ENCODE measurements around the gene ARL15.
"Not testable (repeated sequence)": the region's sequence is repeated elsewhere in the genome, so short reads cannot be mapped to it uniquely, and the experiment has no call there.

ARL15 gene

DNA sequence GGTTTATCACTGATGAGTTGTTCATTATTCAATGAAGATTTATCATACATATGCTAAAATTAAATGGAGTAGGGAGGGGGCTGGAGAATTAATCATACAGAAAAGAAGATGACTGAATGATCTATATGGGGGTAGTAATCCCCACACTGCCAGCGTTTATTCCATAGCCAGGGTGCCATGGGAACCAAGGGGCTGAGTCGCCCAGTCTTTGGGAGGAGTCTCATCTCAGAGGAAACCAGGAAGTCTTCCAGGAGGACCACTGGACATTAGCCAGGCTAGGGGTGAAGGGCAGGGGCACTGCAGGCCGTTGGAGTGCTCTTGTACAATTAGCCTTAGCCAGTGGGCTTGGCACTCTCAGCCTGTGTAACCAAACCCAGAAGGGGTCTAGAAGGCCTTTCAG, 226.5 kb downstream of the ARL15 start:
- Histone ChIP-seq H3K9me3 (replicated peaks in 1 of 11) (peaks cover 9 to 33% (median 18%) of the 10 kb centered on the region in 11 experiments; a peak in 21 of 22 replicates), H3K36me3 (peaks cover 0 to 18% (median 0%) of the 10 kb centered on the region in 11 experiments; a peak in 8 of 22 replicates), H3K4me1 (peaks cover 0 to 12% (median 8%) of the 10 kb centered on the region in 10 experiments; a peak in 9 of 20 replicates), H3K4me3 (no peak overlapping the region), H3K27me3 (no peaks in the 10 kb centered on the region), H3K27ac (no peak overlapping the region), H3K4me2 (no peak overlapping the region), H4K20me1 (no peaks in the 10 kb centered on the region), H3K9ac (no peak overlapping the region)
- TF ChIP-seq Cebpa-rat (IDR thresholded peaks at IDR 0.05), result no peak

DNA sequence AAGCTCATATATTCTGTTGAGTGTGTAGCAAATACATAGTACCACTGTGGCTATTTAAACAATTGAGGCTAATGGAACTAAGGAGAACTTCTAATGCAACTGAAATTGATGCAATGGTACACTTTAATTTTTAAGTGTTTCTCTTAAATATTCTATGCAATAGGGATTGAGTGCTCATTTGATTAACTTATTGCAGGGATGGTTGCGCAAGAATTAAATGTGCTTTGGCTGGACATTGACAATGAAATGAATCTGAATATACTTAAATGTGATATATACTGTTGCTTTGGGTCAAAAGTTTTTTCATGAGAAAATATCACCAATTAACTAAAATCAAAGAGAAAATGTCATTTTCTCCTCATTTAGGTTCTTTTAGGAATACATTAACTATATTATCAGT, 227.1 kb downstream of the ARL15 start:
- Histone ChIP-seq H3K36me3 (peaks cover 0 to 18% (median 0%) of the 10 kb centered on the region in 11 experiments; a peak in 8 of 22 replicates), H3K27ac (no peak overlapping the region), H4K20me1 (no peaks in the 10 kb centered on the region), H3K9ac (no peak overlapping the region), H3K4me1 (peaks cover 0 to 12% (median 8%) of the 10 kb centered on the region in 10 experiments; a peak in 9 of 20 replicates), H3K4me3 (no peak overlapping the region), H3K27me3 (no peaks in the 10 kb centered on the region), H3K4me2 (no peak overlapping the region), H3K9me3 (replicated peaks in 1 of 11) (peaks cover 9 to 31% (median 18%) of the 10 kb centered on the region in 11 experiments; a peak in 21 of 22 replicates)
- TF ChIP-seq Cebpa-rat (IDR thresholded peaks at IDR 0.05), result peak in 2 of 11 experiments; percentile 81 to 87; a peak in 4 of 22 replicates

DNA sequence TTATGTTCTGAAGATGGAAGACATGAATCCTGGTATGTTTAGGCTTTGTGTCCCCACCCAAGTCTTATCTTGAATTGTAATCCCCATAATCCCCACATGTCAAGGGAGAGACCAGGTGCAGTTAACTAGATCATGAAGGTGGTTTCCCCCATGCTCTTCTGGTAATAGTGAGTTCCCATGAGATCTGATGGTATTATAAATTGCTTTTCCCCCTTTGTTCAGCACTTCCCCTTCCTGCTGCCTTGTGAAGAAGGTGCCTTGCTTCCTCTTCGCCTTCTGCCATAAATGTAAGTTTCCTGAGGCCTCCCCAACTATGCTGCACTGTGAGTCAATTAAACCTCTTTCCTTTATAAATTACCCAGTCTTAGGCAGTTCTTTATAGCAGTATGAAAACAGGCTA, 229.0 kb downstream of the ARL15 start:
- Histone ChIP-seq H3K4me2 (peak overlapping the region in 3 of 11 experiments; percentile 10 to 18 (median 16); a peak in 3 of 22 replicates), H3K36me3 (peaks cover 0 to 18% (median 0%) of the 10 kb centered on the region in 11 experiments; a peak in 9 of 22 replicates), H3K9me3 (replicated peaks in 1 of 11) (peaks cover 9 to 31% (median 18%) of the 10 kb centered on the region in 11 experiments; a peak in 21 of 22 replicates), H3K27me3 (no peaks in the 10 kb centered on the region), H3K9ac (no peak overlapping the region), H3K4me1 (peaks cover 0 to 12% (median 8%) of the 10 kb centered on the region in 10 experiments; a peak in 9 of 20 replicates), H3K27ac (no peak overlapping the region), H4K20me1 (no peaks in the 10 kb centered on the region), H3K4me3 (no peak overlapping the region)
- TF ChIP-seq Cebpa-rat (IDR thresholded peaks at IDR 0.05), result no peak

DNA sequence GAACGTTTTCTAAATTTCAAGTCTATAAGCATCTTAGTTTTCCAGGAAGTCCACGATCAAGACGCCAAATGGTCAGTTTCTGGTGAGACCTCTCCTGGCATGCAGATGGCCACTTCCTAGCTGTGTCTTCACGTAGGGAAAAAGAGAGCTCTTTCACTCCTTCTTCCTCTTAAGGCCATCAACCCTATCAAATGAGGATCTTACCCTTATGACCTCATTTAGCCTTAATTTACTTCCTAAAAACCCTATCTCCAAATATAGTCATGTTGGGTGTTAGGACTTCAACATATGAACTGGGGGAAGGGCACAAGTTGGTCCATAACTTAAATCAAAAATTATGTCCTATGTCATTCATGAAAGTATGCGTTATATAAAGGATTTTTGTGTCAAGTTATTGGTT, 229.5 kb downstream of the ARL15 start:
- Histone ChIP-seq H3K27ac (no peak overlapping the region), H3K4me3 (no peak overlapping the region), H4K20me1 (no peaks in the 10 kb centered on the region), H3K4me2 (peak overlapping the region in 3 of 11 experiments; percentile 23 to 41 (median 30); a peak in 3 of 22 replicates), H3K27me3 (no peaks in the 10 kb centered on the region), H3K9ac (no peak overlapping the region), H3K4me1 (peaks cover 0 to 12% (median 8%) of the 10 kb centered on the region in 10 experiments; a peak in 9 of 20 replicates), H3K36me3 (peaks cover 0 to 21% (median 3%) of the 10 kb centered on the region in 11 experiments; a peak in 9 of 22 replicates), H3K9me3 (replicated peaks in 1 of 11) (peaks cover 9 to 31% (median 18%) of the 10 kb centered on the region in 11 experiments; a peak in 21 of 22 replicates)
- no peak for TF ChIP-seq Cebpa-rat (IDR thresholded peaks at IDR 0.05)

DNA sequence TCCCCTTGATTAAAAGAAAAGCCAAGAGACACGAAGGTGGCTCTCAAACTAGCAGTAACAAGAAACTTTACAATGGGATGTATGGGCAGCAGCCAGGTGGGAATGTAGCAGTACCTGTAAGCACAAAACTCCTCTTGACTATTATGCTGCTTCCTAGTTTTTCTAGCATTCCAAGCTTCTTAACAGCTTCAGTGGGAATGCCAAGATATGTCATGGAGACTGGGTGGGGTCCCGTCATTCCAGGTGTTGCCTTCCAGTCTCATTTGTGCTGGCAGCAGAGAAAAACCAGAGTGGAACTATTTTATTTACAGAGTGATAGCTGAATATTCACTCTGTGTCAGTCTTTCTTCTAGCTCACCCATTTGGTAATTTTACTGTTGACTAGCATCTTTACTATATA, 236.6 kb downstream of the ARL15 start:
- H3K4me1 ChIP-seq, result no peaks in the 10 kb centered on the region
- H3K4me3 ChIP-seq, result no peak overlapping the region
- H3K9me3 ChIP-seq (replicated peaks in 1 of 11), result peaks cover 0 to 4% (median 0%) of the 10 kb centered on the region in 11 experiments; a peak in 1 of 22 replicates
- H3K9ac ChIP-seq, result no peak overlapping the region
- H3K27me3 ChIP-seq, result no peaks in the 10 kb centered on the region
- H3K4me2 ChIP-seq, result no peak overlapping the region
- H4K20me1 ChIP-seq, result no peaks in the 10 kb centered on the region
- peaks cover 0 to 14% (median 5%) of the 10 kb centered on the region in 11 experiments; a peak in 8 of 22 replicates for H3K36me3 ChIP-seq
- no peak overlapping the region for H3K27ac ChIP-seq
- no peak for TF ChIP-seq Cebpa-rat (IDR thresholded peaks at IDR 0.05)

DNA sequence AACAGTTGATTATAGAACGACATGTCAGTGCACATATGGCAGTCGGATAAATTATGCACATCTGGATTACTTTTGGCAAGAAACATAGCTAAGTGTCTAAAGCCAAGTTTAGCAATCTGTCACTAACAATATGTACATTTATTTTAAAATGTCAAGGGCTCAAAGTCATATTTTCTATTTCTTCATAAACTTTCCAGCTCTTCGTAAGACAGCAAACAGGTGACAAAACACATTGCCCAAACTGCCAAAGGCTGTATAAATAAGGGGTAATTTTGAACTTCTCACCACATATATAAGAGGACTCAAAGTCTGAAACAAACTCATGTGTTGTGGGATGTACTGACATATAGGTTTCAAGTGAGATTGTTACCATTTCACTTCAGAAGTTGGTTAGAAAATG, 237.2 kb downstream of the ARL15 start:
- Histone ChIP-seq H3K36me3 (peaks cover 0 to 14% (median 5%) of the 10 kb centered on the region in 11 experiments; a peak in 8 of 22 replicates), H3K9me3 (replicated peaks in 1 of 11) (peaks cover 0 to 4% (median 0%) of the 10 kb centered on the region in 11 experiments; a peak in 1 of 22 replicates), H4K20me1 (no peaks in the 10 kb centered on the region), H3K27me3 (no peaks in the 10 kb centered on the region), H3K4me1 (no peaks in the 10 kb centered on the region), H3K4me3 (no peak overlapping the region), H3K9ac (no peak overlapping the region), H3K27ac (no peak overlapping the region), H3K4me2 (no peak overlapping the region)
- TF ChIP-seq Cebpa-rat (IDR thresholded peaks at IDR 0.05), result no peak

DNA sequence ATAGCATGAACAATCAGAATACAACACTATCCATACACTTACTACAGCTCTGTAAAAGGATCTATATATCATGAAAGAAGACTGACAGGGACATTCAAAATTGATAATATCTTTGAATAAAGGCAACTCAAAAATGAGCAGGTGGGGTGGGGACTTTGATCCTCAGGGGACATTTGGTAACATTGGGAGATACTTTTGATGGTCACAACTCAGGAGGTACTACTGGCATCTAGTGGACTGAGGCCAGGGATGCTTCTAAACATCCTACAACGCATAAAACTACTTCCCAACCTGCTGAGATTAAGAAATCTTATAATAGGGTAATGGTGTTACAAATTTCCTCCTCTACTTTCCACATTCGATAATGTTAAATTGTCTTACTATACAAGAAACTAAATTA, 243.9 kb downstream of the ARL15 start:
- H3K9ac ChIP-seq, result no peak overlapping the region
- H3K36me3 ChIP-seq, result peaks cover 0 to 22% (median 6%) of the 10 kb centered on the region in 11 experiments; a peak in 10 of 22 replicates
- H3K27ac ChIP-seq, result no peak overlapping the region
- H3K4me3 ChIP-seq, result no peak overlapping the region
- no peak overlapping the region for H3K4me2 ChIP-seq
- TF ChIP-seq Cebpa-rat (IDR thresholded peaks at IDR 0.05), result no peak
- peaks cover 0 to 5% (median 0%) of the 10 kb centered on the region in 10 experiments; a peak in 3 of 20 replicates for H3K4me1 ChIP-seq
- H3K9me3 ChIP-seq (replicated peaks in 1 of 11), result peaks cover 0 to 4% (median 0%) of the 10 kb centered on the region in 11 experiments; a peak in 2 of 22 replicates
- H3K27me3 ChIP-seq, result no peaks in the 10 kb centered on the region
- no peaks in the 10 kb centered on the region for H4K20me1 ChIP-seq

DNA sequence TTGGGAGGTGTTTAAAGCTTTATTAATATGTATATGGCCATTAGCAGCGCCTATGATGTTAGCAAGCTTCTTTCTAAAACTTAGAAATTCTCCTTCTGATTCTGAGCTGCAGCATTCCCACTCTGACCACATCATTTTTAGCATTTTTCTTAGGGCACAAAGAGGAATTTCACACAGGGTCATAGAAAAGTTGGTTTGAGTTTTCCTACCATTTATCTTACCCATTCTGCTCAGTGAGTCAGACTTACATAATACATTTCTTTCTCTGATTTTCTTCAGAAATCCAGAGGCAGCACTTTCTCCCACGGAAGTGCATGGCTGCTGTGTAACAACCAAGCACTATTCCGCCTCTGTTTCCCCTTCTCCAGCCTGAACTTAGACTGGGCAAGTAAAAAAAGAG, 246.6 kb downstream of the ARL15 start:
- Histone ChIP-seq H3K9ac (no peak overlapping the region), H3K27ac (no peak overlapping the region)

DNA sequence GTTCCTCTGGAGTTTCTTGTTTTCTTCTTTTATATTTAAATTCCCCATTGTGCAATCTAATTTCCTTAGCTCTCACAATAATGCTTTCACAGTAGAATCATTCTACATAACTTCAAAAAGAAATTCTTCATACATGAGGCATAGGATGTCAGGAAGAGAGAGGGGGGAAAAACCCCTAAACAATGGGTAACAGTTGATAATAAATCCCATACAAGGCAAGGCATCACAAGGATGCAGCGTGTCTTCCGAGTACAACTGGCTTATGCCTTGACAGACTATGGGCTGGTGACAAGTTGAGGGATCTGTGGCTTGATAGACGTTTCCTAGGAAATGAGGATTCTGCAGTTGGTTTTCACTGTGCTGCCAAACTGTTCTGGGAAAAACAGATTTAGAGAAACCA, 247.4 kb downstream of the ARL15 start:
- H3K4me3 ChIP-seq, result no peak overlapping the region
- H3K27me3 ChIP-seq, result no peaks in the 10 kb centered on the region
- H4K20me1 ChIP-seq, result no peaks in the 10 kb centered on the region
- TF ChIP-seq Cebpa-rat (IDR thresholded peaks at IDR 0.05), result no peak
- H3K36me3 ChIP-seq, result peaks cover 0 to 20% (median 0%) of the 10 kb centered on the region in 11 experiments; a peak in 5 of 22 replicates
- peaks cover 0 to 5% (median 0%) of the 10 kb centered on the region in 10 experiments; a peak in 3 of 20 replicates for H3K4me1 ChIP-seq
- H3K4me2 ChIP-seq, result no peak overlapping the region
- no peak overlapping the region for H3K9ac ChIP-seq
- H3K27ac ChIP-seq, result no peak overlapping the region
- no peaks in the 10 kb centered on the region; a peak in 1 of 22 replicates for H3K9me3 ChIP-seq (replicated peaks in 1 of 11)

More for the DNA sequence above, 246.6 kb downstream of the ARL15 start:
- Histone ChIP-seq H3K4me3 (no peak overlapping the region), H3K36me3 (peaks cover 0 to 20% (median 0%) of the 10 kb centered on the region in 11 experiments; a peak in 5 of 22 replicates), H4K20me1 (no peaks in the 10 kb centered on the region), H3K9me3 (replicated peaks in 1 of 11) (no peaks in the 10 kb centered on the region; a peak in 1 of 22 replicates), H3K4me1 (peaks cover 0 to 5% (median 0%) of the 10 kb centered on the region in 10 experiments; a peak in 3 of 20 replicates), H3K4me2 (no peak overlapping the region), H3K27me3 (no peaks in the 10 kb centered on the region)
- no peak for TF ChIP-seq Cebpa-rat (IDR thresholded peaks at IDR 0.05)

DNA sequence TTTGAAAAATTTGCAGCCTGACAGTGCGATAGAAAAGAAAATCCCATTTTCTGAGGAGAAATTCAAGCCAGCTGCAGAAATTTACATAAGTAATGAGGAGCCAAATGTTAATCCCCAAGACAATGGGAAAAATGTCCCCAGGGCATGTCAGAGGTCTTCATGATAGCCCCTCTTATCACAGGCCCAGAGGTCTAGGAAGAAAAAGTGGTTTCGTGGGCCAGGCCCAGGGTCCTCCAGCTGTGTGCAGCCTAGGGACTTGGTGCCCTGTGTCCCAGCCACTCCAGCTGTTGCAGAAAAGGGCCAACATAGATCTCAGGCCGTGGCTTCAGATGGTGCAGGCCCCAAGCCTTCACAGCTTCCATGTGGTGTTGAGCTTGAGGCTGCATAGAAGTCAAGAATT, 249.5 kb downstream of the ARL15 start:
- not testable (repeated sequence) for H3K9me3 ChIP-seq (replicated peaks in 1 of 11); H3K27me3 ChIP-seq; H3K4me2 ChIP-seq; H3K4me1 ChIP-seq; H3K9ac ChIP-seq; H3K4me3 ChIP-seq; H4K20me1 ChIP-seq; H3K27ac ChIP-seq
- peaks cover 0 to 20% (median 0%) of the 10 kb centered on the region in 11 experiments; a peak in 5 of 22 replicates for H3K36me3 ChIP-seq
